Activated CD4-positive, alpha-beta T cell treated with anti-CD3 and anti-CD28 coated beads for 24 hours (primary cell): ENCODE data around the gene CCDC73.
"Not testable (repeated sequence)": the region's sequence is repeated elsewhere in the genome, so short reads cannot be mapped to it uniquely, and the experiment has no call there.

Experiments used
- DNase-seq, 2 donors: peaks; one replicate each; pipeline ENCODE4 v3.0.0-alpha.2; 2020; ENCODE audit warnings: low read depth in 2 of 2

Gene CCDC73

GRCh38 chr11:32796425-32796824 lies 2.0 kb upstream of the CCDC73 start:
- DNase-seq: no peak

- peak; percentile 62 to 66 for DNase-seq
Measured at GRCh38 chr11:32792948-32793475, 1.4 kb downstream of the CCDC73 start.

- no peak for DNase-seq
Measured at GRCh38 chr11:32792111-32792947, 2.1 kb downstream of the CCDC73 start.

GRCh38 chr11:32790916-32791315 lies 3.5 kb downstream of the CCDC73 start:
- DNase-seq: no peak

GRCh38 chr11:32786811-32787210 lies 7.7 kb downstream of the CCDC73 start:
- no peak for DNase-seq

GRCh38 chr11:32785262-32785661 lies 9.2 kb downstream of the CCDC73 start:
- DNase-seq: no peak

GRCh38 chr11:32781721-32782120 lies 12.7 kb downstream of the CCDC73 start:
- DNase-seq: no peak

- DNase-seq: not testable (repeated sequence)
Measured at GRCh38 chr11:32780839-32781238, 13.6 kb downstream of the CCDC73 start.

GRCh38 chr11:32779136-32779535 lies 15.3 kb downstream of the CCDC73 start:
- no peak for DNase-seq

- no peak for DNase-seq
Measured at GRCh38 chr11:32775908-32776307, 18.6 kb downstream of the CCDC73 start.

- DNase-seq: no peak
Measured at GRCh38 chr11:32774081-32774480, 20.4 kb downstream of the CCDC73 start.

GRCh38 chr11:32772731-32773130 lies 21.7 kb downstream of the CCDC73 start:
- no peak for DNase-seq

- not testable (repeated sequence) for DNase-seq
Measured at GRCh38 chr11:32761774-32762173, 32.7 kb downstream of the CCDC73 start.

GRCh38 chr11:32758291-32758690 lies 36.2 kb downstream of the CCDC73 start:
- no peak for DNase-seq

- DNase-seq: not testable (repeated sequence)
Measured at GRCh38 chr11:32753181-32753580, 41.3 kb downstream of the CCDC73 start.

- DNase-seq: no peak
Measured at GRCh38 chr11:32752001-32752400, 42.5 kb downstream of the CCDC73 start.

GRCh38 chr11:32751381-32751780 lies 43.1 kb downstream of the CCDC73 start:
- no peak for DNase-seq

- no peak for DNase-seq
Measured at GRCh38 chr11:32729976-32730375, 64.5 kb downstream of the CCDC73 start.

- DNase-seq: no peak
Measured at GRCh38 chr11:32723332-32723731, 71.1 kb downstream of the CCDC73 start.

GRCh38 chr11:32722255-32722654 lies 72.2 kb downstream of the CCDC73 start:
- DNase-seq: no peak

- no peak for DNase-seq
Measured at GRCh38 chr11:32713496-32713895, 81.0 kb downstream of the CCDC73 start.

- not testable (repeated sequence) for DNase-seq
Measured at GRCh38 chr11:32708978-32709377, 85.5 kb downstream of the CCDC73 start.

- no peak for DNase-seq
Measured at GRCh38 chr11:32706985-32707741, 87.3 kb downstream of the CCDC73 start.
